Measurements from ENCODE around the gene GPC1.

The GPC1 gene

GRCh38 chr2:240443891-240444301, 8.4 kb downstream of the GPC1 start:
- no peak for DNase-seq

GRCh38 chr2:240444464-240444863, 9.0 kb downstream of the GPC1 start:
- DNase-seq: no peak

GRCh38 chr2:240445961-240446663, 10.6 kb downstream of the GPC1 start:
- DNase-seq: no peak

- no peak for DNase-seq
Measured at GRCh38 chr2:240446664-240447175, 11.3 kb downstream of the GPC1 start.

- DNase-seq: no peak
Measured at GRCh38 chr2:240447331-240447730, 11.9 kb downstream of the GPC1 start.

GRCh38 chr2:240447934-240448333, 12.5 kb downstream of the GPC1 start:
- no peak for DNase-seq

GRCh38 chr2:240448387-240449274, 13.2 kb downstream of the GPC1 start:
- no peak for DNase-seq

- DNase-seq: no peak
Measured at GRCh38 chr2:240449764-240450531, 14.5 kb downstream of the GPC1 start.

GRCh38 chr2:240450532-240451107, 15.2 kb downstream of the GPC1 start:
- DNase-seq: no peak

GRCh38 chr2:240451108-240451611, 15.7 kb downstream of the GPC1 start:
- no peak for DNase-seq

GRCh38 chr2:240451791-240452461, 16.5 kb downstream of the GPC1 start:
- DNase-seq: no peak

- DNase-seq: no peak
Measured at GRCh38 chr2:240452462-240453256, 17.2 kb downstream of the GPC1 start.

GRCh38 chr2:240453461-240454105, 18.1 kb downstream of the GPC1 start:
- DNase-seq: no peak

GRCh38 chr2:240454106-240454901, 18.8 kb downstream of the GPC1 start:
- no peak for DNase-seq

- DNase-seq: no peak
Measured at GRCh38 chr2:240455272-240455646, 19.8 kb downstream of the GPC1 start.

- DNase-seq: no peak
Measured at GRCh38 chr2:240455647-240456446, 20.4 kb downstream of the GPC1 start.

- DNase-seq: no peak
Measured at GRCh38 chr2:240456447-240457222, 21.2 kb downstream of the GPC1 start.

Data from T-helper 1 cell (primary cell).